GM18502 (cell line): ENCODE results near the gene SLC27A4.

Experiments
- ATAC-seq: cut with Tn5 transposase; IDR thresholded peaks from one replicate; pipeline ENCODE4 v1.9.1; 2021; ENCODE audit warnings: mild to moderate bottlenecking; ENCODE audit not compliant: unreplicated experiment, poor library complexity

Gene SLC27A4

DNA sequence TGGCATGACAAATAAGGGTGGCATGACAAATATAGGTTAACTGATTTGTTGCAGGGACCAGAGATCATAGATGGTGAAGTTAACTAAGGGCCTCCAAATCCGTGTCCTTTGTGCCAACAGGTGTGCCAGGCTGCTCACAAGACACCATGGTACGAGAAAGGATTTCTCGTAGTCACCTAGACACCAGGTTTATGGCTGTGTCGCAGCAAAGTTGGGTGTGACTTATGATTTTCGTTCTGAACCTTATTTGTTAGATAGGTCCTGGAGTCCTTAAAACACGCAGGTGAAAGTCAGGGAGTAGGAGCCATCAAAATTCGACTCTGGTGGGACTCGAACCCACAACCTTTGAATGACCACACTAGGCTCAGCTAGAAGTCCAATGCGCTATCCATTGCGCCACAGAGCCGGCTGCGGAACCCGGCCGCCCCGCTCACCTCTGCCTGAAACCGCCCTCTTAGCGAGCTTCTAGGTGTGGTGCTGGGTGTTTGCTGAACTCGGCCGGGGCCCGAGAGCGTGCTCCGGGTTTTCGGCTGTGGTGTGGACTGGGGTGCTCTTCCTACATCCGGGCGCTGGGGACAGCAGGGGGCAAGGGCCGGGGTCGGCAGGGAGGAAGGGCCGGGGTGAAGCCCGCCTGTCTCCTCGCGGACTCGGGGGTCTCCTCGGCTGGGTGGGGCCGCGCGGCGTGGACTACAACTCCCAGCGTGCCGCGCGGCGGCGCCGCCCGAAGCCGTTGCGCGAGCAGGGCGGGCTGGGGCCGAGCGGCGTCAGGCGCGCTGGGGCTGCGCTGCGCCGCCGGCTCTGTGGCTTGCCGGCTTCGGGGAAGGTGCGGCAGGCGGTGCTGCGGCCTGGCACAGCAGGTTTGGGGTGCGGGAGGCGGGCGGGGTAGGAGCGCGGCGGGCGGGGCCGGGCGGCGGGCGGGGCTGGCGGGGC is at the start of gene SLC27A4:
Gene SLC27A4 (plus strand): TSS at position 767 of the 930 bp plus-strand sequence. CDS start 2,606 bp downstream, outside the sequence.
- peak; percentile 76 for ATAC-seq

DNA sequence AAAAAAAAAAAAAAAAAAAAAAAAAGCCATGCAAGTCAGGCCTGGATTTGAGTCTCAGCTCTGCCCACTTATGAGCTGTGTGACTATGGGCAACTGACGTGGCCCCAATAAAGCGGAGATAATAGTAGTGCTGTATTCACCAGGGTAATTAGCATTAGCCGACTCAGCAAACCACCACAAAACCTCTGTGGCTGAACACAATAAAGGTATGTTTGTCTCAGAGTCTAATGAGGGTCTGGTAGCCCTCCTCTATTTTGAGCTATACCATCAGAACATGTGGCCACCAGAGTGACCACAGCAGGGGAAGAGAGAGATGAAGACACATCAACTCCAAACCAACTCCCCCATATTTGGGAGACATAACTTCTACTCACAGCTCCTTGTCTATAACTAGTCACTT is 48.3 kb upstream of the SLC27A4 start:
- ATAC-seq, result no peak

DNA sequence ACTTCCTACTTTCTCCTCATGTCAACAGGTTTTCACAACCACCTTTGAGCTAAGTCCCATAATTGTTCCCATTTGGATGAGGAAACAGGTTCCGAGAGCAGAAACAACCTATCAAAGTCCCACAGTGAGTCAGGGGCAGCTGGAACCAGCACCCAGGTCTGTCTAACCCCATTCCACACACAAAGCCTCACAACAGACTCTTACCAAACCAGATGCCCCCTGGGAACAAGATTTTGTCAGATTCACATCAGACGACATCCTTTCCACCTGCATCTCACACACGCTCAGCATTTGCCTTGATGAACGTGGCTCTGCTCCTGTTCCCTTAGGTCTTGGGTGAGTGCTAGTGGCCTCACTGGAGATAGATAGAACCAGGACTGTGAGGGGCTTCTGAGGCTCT is 47.2 kb upstream of the SLC27A4 start:
- ATAC-seq, result no peak

DNA sequence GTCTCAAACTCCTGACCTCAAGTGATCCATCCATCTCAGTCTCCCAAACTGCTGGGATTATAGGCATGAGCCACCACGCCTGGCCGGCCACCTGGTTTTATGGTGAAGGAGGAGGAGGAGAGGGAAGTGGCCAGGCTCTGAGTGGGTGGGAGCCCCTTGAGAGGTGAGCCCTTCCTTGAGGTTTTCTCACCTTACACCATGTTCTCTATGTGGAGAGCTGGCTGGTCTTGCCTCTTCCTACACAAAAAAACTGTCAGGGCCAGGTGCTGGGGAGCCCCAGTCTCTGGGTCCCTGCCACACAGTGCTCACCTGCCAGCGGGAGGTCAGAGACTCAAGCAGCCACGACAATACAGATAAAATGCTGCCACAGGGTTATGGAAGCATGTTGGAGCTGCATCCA is 46.2 kb upstream of the SLC27A4 start:
- ATAC-seq, result no peak

DNA sequence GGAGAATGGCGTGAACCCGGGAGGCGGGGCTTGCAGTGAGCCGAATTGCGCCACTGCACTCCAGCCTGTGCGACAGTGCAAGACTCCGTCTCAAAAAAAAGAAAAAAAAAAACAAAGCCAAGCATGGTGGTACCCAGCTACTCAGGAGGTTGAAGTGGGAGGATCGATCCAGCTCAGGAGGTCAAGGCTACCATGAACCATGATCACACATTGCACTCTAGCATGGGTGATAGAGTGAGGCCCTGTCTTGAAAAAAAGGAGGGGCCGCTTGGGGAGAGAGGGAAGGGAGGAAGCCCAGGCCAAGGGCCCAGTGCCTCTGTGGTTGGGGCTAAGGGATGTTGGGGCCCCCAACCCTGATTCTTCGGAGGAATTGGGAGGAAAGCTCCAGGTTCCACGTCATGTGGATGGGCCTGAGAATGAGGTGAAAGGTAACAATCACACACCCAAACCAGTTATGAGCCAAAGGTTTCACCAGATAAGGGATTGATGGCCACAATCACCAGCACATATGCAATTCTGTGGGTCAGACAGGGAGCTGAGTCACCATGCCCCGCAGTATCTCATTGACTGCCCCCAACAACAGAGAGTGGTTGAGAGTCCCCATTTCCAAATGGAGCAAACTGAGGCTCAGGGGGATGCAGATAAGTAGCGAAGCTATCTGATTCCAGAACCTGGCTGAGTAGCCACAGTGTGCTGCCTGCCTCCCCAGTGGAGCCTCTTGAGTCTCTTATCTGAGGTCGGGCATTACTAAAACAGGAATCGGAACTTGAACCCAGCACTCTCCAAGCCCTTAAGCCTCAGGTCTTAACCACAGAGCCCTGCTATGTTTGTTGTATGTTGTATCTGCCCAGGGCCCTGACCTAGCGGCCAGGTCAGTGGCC is 43.7 kb upstream of the SLC27A4 start:
- ATAC-seq, result no peak

DNA sequence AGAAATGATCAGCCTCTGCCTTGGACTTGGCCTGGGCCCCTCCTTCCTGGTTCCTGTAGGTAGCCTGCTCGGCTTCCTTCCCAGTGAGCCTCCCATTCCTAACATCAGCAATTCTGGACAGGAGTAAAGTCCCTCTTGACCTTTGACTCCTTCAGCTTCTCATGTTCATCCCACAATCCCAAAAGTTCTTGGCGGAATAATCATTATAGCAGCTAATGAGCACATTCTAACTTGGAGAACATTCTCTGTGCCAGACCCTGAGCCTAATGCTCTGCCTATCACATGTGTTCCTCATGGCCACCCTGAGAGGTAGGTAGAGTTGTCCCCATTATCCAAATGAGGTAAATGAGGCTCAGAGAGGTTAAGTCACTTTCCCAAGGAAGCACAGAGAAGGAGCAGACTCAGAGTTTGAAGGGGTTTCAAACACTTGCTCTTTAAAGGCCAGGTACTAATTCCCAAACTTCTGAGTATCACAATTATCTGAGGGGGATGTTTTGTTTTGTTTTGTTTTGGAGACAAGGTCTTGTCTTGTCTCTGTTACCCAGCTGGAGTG is 43.0 kb upstream of the SLC27A4 start:
- ATAC-seq, result no peak

- ATAC-seq, result no peak
These were observed 41.5 kb upstream of the SLC27A4 start for GRCh38 chr9:128298535-128299482.

DNA sequence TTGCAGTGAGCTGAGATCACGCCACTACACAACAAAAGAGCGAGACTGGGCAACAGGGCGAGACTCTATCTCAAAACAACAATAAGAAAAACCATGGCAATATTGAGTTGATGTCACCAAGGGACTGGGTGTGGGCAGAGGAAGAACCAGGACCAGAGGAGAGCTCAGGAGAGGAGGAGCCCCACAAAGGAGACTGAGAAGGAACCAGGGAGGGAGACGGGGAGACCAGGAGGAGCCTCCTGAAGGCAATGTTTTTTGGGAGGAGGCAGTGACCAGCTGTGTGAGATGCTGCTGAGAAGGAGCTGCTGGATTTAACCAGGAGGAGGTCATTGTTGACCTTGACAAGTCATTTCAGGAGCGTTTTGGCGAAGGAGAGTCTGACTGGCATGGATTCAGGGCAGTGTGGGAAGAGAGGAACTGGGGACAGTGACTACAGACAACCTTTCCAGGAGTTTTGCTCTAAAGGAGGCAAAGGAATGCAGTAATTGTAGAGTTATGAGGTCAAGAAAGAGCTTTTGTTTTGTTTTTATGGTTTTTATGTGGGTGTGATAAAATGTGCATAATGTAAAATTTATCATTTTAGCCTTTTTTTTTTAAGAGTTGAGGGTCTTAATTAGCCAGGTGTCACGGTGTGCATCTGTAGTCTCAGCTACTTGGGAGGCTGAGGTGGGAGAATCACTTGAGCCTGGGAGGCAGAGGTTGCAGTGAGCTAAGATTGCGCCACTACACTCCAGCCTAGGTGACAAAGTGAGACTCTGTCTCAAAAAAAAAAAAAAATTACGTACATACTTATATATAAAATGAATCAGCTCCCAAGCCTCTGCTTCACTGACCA is 36.0 kb upstream of the SLC27A4 start:
- ATAC-seq, result no peak

DNA sequence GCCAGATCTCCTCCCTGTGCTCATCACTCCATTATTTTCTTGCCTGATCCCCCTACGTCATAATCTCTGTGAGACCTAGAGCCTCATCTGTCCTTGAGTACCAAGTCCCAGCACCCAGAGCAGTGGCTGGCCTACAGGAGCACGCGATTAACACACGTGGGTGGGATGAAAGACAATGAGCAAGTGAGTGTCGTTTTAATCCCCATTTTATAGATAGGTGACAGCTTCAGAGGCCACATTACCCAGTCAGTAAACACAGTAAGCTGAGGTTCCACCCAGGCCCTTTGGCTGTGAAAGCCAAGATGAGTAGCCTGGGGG is 35.4 kb upstream of the SLC27A4 start:
- ATAC-seq, result no peak

DNA sequence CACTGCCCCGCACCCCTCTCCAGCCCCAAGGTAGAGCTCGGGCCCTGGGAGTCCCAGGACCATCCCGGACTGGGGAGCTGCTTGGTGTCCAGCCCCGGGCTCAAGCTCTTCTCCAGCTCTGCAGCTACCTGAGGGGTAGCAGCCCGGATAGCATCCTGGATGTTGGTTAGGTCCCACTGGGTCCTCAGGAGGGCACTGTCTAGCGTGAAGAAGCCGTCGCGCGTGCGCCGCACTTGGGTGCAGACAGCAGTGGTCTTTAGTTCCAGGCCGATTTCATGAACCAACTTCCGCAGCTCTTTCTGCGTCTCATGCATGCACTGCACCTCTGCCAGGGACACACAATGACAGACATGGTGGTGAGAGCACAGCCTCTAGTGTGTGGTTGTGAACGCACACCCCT is 30.8 kb upstream of the SLC27A4 start:
- ATAC-seq, result no peak

DNA sequence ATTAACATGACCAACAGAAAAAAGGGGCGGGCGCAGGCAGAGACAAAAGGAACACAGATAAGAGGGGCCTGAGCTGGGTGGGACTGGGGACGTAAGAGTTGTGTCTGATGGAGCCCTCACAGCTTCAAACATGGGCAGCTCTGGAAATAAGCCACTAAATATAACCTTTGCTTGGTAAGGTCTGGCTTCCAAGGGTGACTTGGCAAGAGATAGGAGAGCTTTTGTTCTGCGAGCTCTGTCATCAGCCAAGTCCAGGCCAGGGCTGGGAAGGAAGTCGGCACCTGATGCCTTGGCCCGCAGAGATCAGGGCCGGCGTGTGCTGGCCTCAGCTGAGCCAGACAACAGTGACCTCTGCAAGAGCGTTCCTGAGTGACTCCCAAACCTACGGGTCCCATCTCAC is 29.9 kb upstream of the SLC27A4 start:
- no peak for ATAC-seq

DNA sequence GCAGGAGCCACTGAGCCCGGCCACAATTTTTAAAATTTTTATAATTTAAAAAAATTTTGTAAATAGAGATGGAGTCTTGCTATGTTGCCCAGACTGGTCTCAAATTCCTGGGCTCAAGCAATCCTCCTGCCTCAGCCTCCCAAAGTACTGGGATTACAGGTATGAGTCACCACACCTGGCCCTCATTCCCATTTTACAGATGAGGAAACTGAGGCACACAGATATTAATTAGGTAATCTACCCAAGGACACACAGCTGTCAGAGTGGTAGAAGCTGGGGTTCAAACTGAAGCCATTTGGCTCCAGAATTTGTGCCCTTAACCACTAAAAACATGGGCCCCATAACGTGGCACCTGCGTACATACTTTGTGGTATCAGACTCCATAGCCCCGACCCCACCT is 25.6 kb upstream of the SLC27A4 start:
- no peak for ATAC-seq

GRCh38 chr9:128316421-128316820 is 23.9 kb upstream of the SLC27A4 start:
- no peak for ATAC-seq

GRCh38 chr9:128317629-128318028 is 22.7 kb upstream of the SLC27A4 start:
- no peak for ATAC-seq

GRCh38 chr9:128321343-128321742 is 19.0 kb upstream of the SLC27A4 start:
- ATAC-seq, result no peak

- peak; percentile 15 for ATAC-seq
These were observed 18.4 kb upstream of the SLC27A4 start for GRCh38 chr9:128321879-128322403.

DNA sequence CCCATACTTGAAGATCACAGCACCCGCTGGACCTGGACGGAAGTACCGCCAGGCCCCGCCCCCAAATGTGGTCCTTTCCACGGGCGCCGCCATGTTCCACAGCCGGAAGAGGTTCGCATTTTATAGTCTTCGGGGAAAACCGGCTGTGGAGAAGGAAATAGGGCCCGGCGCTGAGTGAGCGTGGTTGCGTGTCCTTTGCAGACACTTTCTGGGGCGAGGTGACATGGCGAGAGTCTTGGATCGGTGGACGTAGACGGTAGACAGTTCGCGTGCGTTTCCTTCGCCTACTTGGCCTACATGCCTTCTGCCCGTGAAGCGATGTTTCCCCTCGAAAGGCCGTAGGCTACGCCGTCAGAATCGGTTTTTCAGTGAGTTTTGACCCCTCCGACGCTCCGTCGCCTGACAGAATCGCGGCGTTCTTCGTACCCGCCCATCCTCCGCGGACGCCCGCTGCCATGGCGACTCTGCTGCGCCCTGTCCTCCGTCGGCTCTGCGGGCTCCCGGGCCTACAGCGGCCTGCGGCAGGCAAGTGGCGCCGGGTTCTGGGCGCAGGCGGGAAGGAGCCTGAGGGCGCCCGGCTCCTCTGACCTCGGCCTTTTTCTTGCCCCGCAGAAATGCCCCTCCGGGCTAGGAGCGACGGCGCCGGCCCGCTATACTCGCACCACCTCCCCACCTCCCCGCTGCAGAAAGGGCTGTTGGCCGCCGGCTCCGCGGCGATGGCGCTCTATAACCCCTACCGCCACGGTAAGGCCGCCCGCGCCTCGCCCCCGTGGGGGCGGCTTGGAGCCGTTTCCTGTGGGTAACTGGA is 17.7 kb upstream of the SLC27A4 start, which contains the start of the genes COQ4 and TRUB2:
Gene COQ4 (plus strand): TSS at position 436 of the 808 bp plus-strand sequence. CDS start 20 bp downstream, at position 456.
Gene TRUB2 (minus strand): TSS at position 44 of the 808 bp plus-strand sequence. CDS start 39 bp downstream, at position 5.
- peak; percentile 78 for ATAC-seq
